Common myeloid progenitor, CD34-positive (primary cell): ENCODE measurements around the gene ABCC5.

Experiments
- CTCF ChIA-PET: fragments of 350-600 bp; sonication (Branson Sonifier 250); formaldehyde crosslinking; loops from one replicate; lab custom pipeline; 2021; ENCODE audit warnings: antibody characterized with exemption; lab: Charles Lee
- POLR2A ChIA-PET: fragments of 350-600 bp; sonication (Branson Sonifier 250); formaldehyde crosslinking; loops from one replicate; lab custom pipeline; 2021; ENCODE audit warnings: antibody characterized with exemption; lab: Charles Lee
- DNase-seq, 3 donors: peaks; one replicate each; pipeline versions ENCODE4 v3.0.0 to v3.0.0-alpha.2; 2013
- H3K27ac ChIP-seq, 2 experiments: 1 replicate in 1 of 2; 2 replicates in 1 of 2; pipeline ENCODE4 v1.7.0; 2013; ENCODE audit warnings: inconsistent platforms in 2 of 2, low read length in 2 of 2, mild to moderate bottlenecking in 2 of 2, low read depth in 1 of 2, moderate library complexity in 1 of 2; ENCODE audit not compliant: severe bottlenecking in 2 of 2, insufficient read depth in 1 of 2, poor library complexity in 1 of 2
- H3K27me3 ChIP-seq, 5 experiments: replicated peaks in 2 of 5; 1 replicate in 3 of 5; 2 replicates in 2 of 5; pipeline versions ENCODE4 v1.6.1 to v1.7.0; 2013; ENCODE audit warnings: low read length in 4 of 5, mild to moderate bottlenecking in 2 of 5, moderate library complexity in 2 of 5, inconsistent platforms in 1 of 5; ENCODE audit not compliant: insufficient read depth in 5 of 5, control insufficient read depth in 4 of 5
- H3K36me3 ChIP-seq, 4 experiments: 1 replicate in 2 of 4; 2 replicates in 2 of 4; pipeline versions ENCODE4 v1.6.1 to v1.7.0; 2013; ENCODE audit warnings: low read length in 3 of 4, control low read depth in 1 of 4, mild to moderate bottlenecking in 1 of 4; ENCODE audit not compliant: control insufficient read depth in 4 of 4, insufficient read depth in 4 of 4
- H3K4me1 ChIP-seq, 4 experiments: 1 replicate in 3 of 4; 2 replicates in 1 of 4; pipeline versions ENCODE4 v1.6.1 to v1.7.1; 2013; ENCODE audit warnings: low read length in 3 of 4, mild to moderate bottlenecking in 3 of 4, control low read depth in 1 of 4, inconsistent platforms in 1 of 4, moderate library complexity in 1 of 4; ENCODE audit not compliant: control insufficient read depth in 4 of 4, insufficient read depth in 4 of 4; ENCODE audit errors: control extremely low read depth in 1 of 4
- H3K4me3 ChIP-seq, 7 experiments: 1 replicate in 4 of 7; 2 replicates in 3 of 7; pipeline versions ENCODE4 v1.5.1 to v1.7.0; 2013; ENCODE audit warnings: mild to moderate bottlenecking in 7 of 7, low read length in 6 of 7, moderate library complexity in 6 of 7, inconsistent platforms in 2 of 7, low read depth in 2 of 7, control low read depth in 1 of 7; ENCODE audit not compliant: insufficient read depth in 4 of 7, control insufficient read depth in 1 of 7; ENCODE audit errors: extremely low read depth in 1 of 7
- H3K9me3 ChIP-seq, 5 experiments: 1 replicate in 4 of 5; 2 replicates in 1 of 5; pipeline versions ENCODE4 v1.6.1 to v1.7.1; 2013; ENCODE audit warnings: low read length in 4 of 5, mild to moderate bottlenecking in 2 of 5, inconsistent platforms in 1 of 5, low read depth in 1 of 5, moderate library complexity in 1 of 5; ENCODE audit not compliant: control insufficient read depth in 4 of 5, insufficient read depth in 2 of 5; ENCODE audit errors: control extremely low read depth in 1 of 5
- WGBS: methylation state at CpG from one replicate; pipeline ENCODE4 v1.1.5; 2013; ENCODE audit not compliant: insufficient coverage; 5-methylcytosine and 5-hydroxymethylcytosine counted together

Gene ABCC5

DNA sequence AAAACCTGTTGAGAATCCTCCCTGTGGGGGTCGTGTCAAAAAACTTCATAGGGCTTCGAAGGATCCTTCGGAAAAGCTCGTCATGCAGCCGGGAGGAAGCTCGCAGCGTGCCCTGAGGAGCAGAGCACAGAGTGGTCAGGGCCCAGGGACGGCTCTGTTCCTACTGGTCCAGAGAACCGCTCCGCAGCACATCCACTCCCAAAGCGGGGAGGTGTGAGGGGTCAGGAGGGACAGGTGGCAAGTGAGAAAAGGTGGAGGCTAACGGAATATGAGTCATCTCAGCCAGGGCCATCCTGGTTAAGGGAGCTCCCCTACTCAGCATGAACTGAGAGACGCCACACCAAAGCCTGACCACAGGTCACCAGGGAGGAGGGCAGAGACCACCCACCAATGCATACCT, 66.2 kb downstream of the ABCC5 start:
- no peaks in the 10 kb centered on the region for H3K4me1 ChIP-seq
- ChIA-PET CTCF (no interaction called here), POLR2A (no interaction called here)
- no peak overlapping the region for H3K4me3 ChIP-seq
- DNase-seq, result no peak
- H3K27ac ChIP-seq, result no peak overlapping the region
- WGBS, result 100% methylated on average over 10 of the region's 13 CpGs
- H3K27me3 ChIP-seq, result no peaks in the 10 kb centered on the region
- H3K36me3 ChIP-seq, result peaks cover 2 to 20% (median 15%) of the 10 kb centered on the region in 4 experiments
- H3K9me3 ChIP-seq, result no peaks in the 10 kb centered on the region

DNA sequence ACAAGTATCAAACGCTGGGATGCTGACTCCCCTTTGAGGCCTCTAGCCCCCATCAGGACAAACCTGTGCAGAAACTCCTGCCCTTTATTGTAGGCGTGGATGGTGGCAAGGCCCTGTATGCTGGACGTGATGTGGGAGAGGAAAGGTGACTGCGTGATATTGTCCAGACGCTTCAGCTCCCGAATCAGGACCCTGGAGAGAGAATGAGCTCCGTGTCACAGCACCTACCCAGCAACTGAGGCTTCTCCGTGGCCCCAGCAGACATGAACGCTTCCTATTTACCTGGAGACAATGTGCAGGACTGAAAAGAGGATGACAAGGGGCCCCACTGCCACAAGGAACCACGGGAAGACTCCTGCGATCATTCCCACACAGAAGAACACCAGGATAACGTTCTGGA, 68.0 kb downstream of the ABCC5 start:
- H3K27me3 ChIP-seq, result no peaks in the 10 kb centered on the region
- H3K36me3 ChIP-seq, result peaks cover 8 to 34% (median 19%) of the 10 kb centered on the region in 4 experiments
- 98% methylated on average over 10 of the region's 12 CpGs for WGBS
- H3K9me3 ChIP-seq, result no peaks in the 10 kb centered on the region
- no peak overlapping the region for H3K27ac ChIP-seq
- DNase-seq, result no peak
- ChIA-PET POLR2A (no interaction called here), CTCF (interaction anchor here (0.6 to 0.8 kb wide), 2 partner anchors 11 to 16 kb away, joined by 3 to 4 read pairs; no protein-coding TSS in a partner anchor)
- H3K4me3 ChIP-seq, result no peak overlapping the region
- H3K4me1 ChIP-seq, result no peaks in the 10 kb centered on the region

DNA sequence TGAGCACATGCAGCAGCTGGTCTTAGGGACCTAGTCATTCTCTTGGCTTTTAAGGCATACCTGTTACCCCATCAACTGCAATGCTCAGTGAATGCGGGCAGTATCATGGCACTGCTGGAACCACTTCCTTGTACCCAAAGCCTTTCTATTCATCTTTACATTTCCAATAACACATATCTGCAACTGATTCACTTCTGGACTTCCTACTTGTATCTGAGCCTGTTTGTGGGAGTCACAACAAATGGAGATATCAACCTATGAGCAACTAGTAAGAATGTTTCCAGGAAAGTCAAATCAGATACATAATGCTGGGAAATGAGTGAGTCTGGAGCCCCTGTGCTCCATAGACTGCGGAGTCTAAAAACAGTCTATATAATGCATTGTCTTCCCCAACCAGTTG, 71.6 kb downstream of the ABCC5 start:
- 100% methylated on average over 2 of the region's 2 CpGs for WGBS
- Histone ChIP-seq H3K4me1 (no peaks in the 10 kb centered on the region), H3K27ac (no peak overlapping the region), H3K9me3 (no peaks in the 10 kb centered on the region), H3K4me3 (no peak overlapping the region), H3K27me3 (no peaks in the 10 kb centered on the region), H3K36me3 (peaks cover 9 to 36% (median 22%) of the 10 kb centered on the region in 4 experiments)
- CTCF ChIA-PET, result no interaction called here
- POLR2A ChIA-PET, result no interaction called here
- no peak for DNase-seq

DNA sequence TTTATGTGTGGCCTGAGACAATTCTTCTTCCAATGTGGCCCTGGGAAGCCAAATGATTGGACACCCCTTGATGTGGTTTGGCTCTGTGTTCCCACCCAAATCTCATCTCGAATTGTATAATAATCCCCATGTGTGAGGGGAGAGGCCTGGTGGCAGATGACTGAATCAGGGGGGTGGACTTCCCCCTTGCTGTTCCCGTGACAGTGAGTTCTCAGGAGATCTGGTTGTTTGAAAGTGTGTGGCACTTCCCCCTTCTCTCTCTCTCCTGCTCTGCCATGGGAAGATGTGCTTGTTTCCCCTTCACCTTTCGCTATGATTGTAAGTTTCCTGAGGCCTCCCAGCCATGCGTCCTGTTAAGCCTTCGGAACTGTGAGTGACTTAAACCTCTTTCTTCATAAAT, 72.9 kb downstream of the ABCC5 start:
- 100% methylated on average over 1 of the region's 5 CpGs for WGBS
- CTCF ChIA-PET, result interaction anchor here (1.3 kb wide), 1 partner anchor 11 kb away, joined by 4 read pairs; no protein-coding TSS in a partner anchor

DNA sequence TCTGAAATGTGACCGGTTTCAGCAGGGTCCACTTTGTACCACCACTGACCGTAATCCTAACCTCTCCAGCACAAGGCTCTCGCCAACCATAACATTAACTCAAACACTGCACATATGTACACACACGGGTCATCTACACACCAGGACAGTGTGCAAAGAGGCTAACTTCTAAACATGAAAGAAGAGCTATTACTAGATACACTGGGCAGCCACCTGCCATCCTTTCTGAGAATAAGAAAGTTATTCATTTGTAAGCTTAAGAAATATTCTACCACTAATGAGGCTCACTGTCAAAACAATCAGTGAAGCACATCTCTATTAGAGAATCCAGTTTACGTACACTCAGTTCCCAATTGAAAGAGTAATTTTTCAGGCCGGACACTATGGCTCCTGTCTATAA, 73.9 kb downstream of the ABCC5 start:
- Histone ChIP-seq H3K9me3 (no peaks in the 10 kb centered on the region), H3K4me1 (no peaks in the 10 kb centered on the region), H3K4me3 (no peak overlapping the region), H3K36me3 (peaks cover 9 to 31% (median 17%) of the 10 kb centered on the region in 4 experiments), H3K27ac (no peak overlapping the region), H3K27me3 (no peaks in the 10 kb centered on the region)
- no peak for DNase-seq
- POLR2A ChIA-PET, result no interaction called here
- WGBS, result 100% methylated on average over 2 of the region's 6 CpGs
- CTCF ChIA-PET, result interaction anchor here (1.3 to 1.6 kb wide), 2 partner anchors 11 to 46 kb away, joined by 3 to 5 read pairs; no protein-coding TSS in a partner anchor

More for the DNA sequence above, 72.9 kb downstream of the ABCC5 start:
- Histone ChIP-seq H3K4me3 (no peak overlapping the region), H3K36me3 (peaks cover 9 to 34% (median 20%) of the 10 kb centered on the region in 4 experiments), H3K27ac (no peak overlapping the region), H3K4me1 (no peaks in the 10 kb centered on the region), H3K27me3 (no peaks in the 10 kb centered on the region), H3K9me3 (no peaks in the 10 kb centered on the region)
- POLR2A ChIA-PET, result no interaction called here
- DNase-seq, result no peak

DNA sequence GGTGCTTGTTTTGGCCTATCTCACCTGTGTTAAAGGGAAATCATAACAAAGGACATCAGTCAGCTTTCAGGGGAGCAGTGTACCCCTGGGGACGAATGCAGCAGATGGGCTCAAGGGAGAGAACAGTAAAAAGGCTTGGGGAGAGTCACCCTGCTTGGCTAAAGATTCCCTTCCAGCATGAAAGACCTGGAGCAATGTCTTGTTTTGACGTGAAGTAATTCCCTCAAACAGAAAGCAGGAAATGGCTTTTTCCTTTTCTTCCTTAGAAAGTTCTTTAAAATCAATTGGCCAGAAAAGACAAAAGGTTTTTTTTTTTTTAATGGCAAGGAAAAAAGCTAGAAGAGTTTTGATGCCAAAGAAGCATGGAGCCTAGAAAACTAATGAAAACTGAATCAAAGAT, 76.5 kb downstream of the ABCC5 start:
- ChIA-PET CTCF (no interaction called here), POLR2A (no interaction called here)
- Histone ChIP-seq H3K36me3 (peaks cover 9 to 35% (median 19%) of the 10 kb centered on the region in 4 experiments), H3K27me3 (no peaks in the 10 kb centered on the region), H3K9me3 (no peaks in the 10 kb centered on the region), H3K4me3 (no peak overlapping the region), H3K4me1 (no peaks in the 10 kb centered on the region), H3K27ac (no peak overlapping the region)
- no peak for DNase-seq
- WGBS, result 100% methylated on average over 1 of the region's 2 CpGs

DNA sequence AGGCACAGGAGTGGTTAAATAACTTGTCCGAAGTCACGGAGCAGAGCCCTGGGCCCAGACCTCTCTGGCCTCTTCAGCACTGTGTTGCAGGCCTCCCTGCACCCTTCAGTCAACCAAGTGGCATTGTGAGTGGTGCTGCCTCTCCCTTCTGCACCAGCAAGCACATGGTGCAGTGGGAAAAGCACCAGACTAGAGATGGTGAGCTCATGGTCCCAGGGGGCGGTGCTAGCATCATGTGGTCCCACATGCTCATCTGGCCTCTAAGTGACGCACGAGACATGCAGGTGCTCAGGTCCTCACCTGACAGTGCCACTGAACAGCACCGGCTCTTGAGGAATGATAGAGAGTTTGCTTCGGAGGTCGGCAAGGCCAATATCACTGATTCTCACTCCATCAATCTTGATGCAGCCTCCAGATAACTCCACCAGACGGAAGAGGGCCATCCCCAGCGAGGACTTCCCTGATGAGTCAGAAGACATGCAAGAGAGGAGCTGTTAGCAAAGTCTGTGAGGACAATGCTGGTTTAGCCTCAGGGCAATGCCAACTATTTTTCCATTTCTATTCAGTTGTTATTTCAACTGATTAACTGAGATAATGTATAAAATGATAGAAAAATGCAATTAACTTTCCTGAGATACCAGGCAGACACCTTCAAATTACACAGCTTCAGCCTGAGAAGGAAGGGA, 79.9 kb downstream of the ABCC5 start:
- H3K27ac ChIP-seq, result no peak overlapping the region
- ChIA-PET POLR2A (no interaction called here), CTCF (no interaction called here)
- H3K4me1 ChIP-seq, result no peaks in the 10 kb centered on the region
- DNase-seq, result no peak
- WGBS, result 96% methylated on average over 7 of the region's 10 CpGs
- no peaks in the 10 kb centered on the region for H3K27me3 ChIP-seq
- no peaks in the 10 kb centered on the region for H3K9me3 ChIP-seq
- peaks cover 3 to 19% (median 12%) of the 10 kb centered on the region in 4 experiments for H3K36me3 ChIP-seq
- no peak overlapping the region for H3K4me3 ChIP-seq
